ENCODE results near the gene RGL2. TPM values are rescaled to one million over a fixed set of nuclear protein-coding genes. Genes with fewer than 3 reads are reported as not detected.

Gene RGL2
- total and polyA plus RNA-seq, 12 donors: 36.4 to 224 (median 85.4) TPM

DNA sequence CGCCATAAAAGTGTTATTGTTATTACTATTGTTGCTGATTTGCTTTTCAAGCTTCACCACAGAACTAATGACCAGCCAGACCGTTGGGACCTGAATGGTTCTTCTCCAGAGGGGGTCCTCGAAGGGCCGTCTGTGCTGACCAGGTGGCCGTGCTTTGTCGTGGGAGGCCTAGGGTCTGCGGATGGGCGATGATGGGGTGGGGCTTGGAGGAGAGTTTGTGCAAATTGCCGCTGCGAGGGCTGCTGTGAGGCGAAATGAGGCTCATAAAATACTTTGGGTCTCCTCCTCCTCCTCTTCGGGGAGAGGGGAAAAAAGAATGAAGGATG, 24.8 kb upstream of the RGL2 start:
- TF ChIP-seq, protein P1, sequence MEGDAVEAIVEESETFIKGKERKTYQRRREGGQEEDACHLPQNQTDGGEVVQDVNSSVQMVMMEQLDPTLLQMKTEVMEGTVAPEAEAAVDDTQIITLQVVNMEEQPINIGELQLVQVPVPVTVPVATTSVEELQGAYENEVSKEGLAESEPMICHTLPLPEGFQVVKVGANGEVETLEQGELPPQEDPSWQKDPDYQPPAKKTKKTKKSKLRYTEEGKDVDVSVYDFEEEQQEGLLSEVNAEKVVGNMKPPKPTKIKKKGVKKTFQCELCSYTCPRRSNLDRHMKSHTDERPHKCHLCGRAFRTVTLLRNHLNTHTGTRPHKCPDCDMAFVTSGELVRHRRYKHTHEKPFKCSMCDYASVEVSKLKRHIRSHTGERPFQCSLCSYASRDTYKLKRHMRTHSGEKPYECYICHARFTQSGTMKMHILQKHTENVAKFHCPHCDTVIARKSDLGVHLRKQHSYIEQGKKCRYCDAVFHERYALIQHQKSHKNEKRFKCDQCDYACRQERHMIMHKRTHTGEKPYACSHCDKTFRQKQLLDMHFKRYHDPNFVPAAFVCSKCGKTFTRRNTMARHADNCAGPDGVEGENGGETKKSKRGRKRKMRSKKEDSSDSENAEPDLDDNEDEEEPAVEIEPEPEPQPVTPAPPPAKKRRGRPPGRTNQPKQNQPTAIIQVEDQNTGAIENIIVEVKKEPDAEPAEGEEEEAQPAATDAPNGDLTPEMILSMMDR (IDR thresholded peaks at IDR 0.05): no peak
- TF ChIP-seq POLR2A (IDR thresholded peaks at IDR 0.05): no peak
- H3K36me3 ChIP-seq (replicated peaks in 1 of 2): peaks cover 0 to 24% of the 10 kb centered on the region in 2 donors
- peak overlapping the region in 4 of 5 donors; percentile 72 to 94 (median 84) for H3K27ac ChIP-seq
- intact Hi-C loops (cut with DNase I): no loop called here
- H3K27me3 ChIP-seq: no peaks in the 10 kb centered on the region
- peak overlapping the region in 2 of 4 donors; percentile 74 to 78 for H3K4me3 ChIP-seq
- H3K4me1 ChIP-seq (replicated peaks in 1 of 2): peaks cover 31 to 45% of the 10 kb centered on the region in 2 donors
- no peaks in the 10 kb centered on the region for H3K9me3 ChIP-seq (replicated peaks in 1 of 3)
- WGBS, 4 donors: 0 to 2% (median 1%) methylated on average over 12 of the region's 12 CpGs
- DNase-seq: no peak

DNA sequence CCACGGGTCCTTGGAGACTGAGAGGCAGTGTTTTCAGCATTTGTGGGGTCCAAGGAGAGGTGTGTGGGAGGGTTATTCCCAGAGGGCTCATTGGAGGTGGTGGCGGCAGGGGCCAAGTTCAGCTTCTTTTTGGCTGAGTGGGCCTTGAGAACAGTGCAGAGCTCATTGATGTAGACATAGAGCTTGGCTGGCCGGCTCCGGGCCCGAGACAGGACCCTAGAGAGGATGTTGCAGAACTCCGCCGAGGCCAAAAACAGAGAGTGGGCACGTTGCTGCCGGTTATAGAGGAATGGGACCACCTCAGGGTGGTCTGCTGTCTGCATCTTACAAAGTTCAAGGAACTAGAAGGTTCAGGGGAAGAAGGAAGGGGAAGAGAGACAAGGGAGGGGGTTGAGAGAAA, 22.5 kb upstream of the RGL2 start:
- Histone ChIP-seq H3K27me3 (no peaks in the 10 kb centered on the region), H3K4me1 (replicated peaks in 1 of 2) (peaks cover 43 to 61% of the 10 kb centered on the region in 2 donors), H3K27ac (peak overlapping the region; percentile 62 to 96 (median 90)), H3K4me3 (no peak overlapping the region), H3K36me3 (replicated peaks in 1 of 2) (peaks cover 0 to 28% of the 10 kb centered on the region in 2 donors), H3K9me3 (replicated peaks in 1 of 3) (no peaks in the 10 kb centered on the region)
- TF ChIP-seq, protein P1 (IDR thresholded peaks at IDR 0.05): no peak
- no peak for TF ChIP-seq POLR2A (IDR thresholded peaks at IDR 0.05)
- WGBS, 4 donors: 73 to 86% (median 78%) methylated on average over 9 of the region's 9 CpGs
- intact Hi-C loops (cut with DNase I): no loop called here
- no peak for DNase-seq

DNA sequence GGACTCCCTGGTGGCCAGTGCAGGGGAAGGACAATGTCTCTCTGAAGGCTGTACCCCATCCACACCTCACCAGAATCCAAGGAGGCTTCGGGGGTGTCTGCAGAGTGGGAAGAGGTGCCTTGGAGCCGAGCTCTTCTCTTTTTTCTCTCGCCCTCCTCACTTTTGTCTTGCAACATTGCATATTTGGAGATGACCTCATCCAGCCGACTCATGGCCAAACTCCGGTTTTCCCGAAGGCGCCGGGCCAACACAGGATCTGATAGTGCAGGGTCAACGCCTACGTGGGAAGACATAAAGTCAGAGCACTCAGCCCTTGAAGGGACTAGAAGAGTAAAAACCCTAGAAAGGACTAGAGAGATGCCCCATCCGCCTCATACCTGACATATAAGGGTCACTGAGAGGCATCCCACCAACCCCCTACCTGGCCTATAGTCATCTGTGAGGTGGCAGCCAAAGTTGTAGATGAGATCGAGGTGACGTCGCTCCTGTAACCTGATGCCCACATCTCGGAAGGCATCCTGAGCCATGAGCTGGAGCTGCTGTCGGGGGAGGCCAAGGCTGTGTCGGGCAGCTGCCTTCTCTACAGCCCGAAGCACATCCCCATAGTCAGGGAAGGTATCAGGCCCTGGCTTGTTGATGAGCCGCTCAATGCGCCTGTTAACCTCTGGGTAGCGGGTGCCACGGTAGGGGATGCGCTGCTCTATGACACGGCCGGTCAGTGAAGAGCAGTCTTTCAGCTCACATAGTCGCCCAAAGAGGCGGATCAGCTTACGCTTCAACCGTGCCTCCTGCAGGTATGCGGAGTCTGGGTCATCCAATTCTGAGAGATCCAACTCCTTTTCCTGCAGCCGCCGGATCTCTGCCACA, 21.8 kb upstream of the RGL2 start:
- Histone ChIP-seq H3K27ac (peak overlapping the region; percentile 62 to 96 (median 90)), H3K9me3 (replicated peaks in 1 of 3) (no peaks in the 10 kb centered on the region), H3K4me3 (no peak overlapping the region), H3K36me3 (replicated peaks in 1 of 2) (peaks cover 0 to 32% of the 10 kb centered on the region in 2 donors), H3K4me1 (replicated peaks in 1 of 2) (peaks cover 43 to 62% of the 10 kb centered on the region in 2 donors), H3K27me3 (no peaks in the 10 kb centered on the region)
- peak; percentile 87 to 97 (median 94) for DNase-seq
- intact Hi-C loops (cut with DNase I): no loop called here
- TF ChIP-seq POLR2A (IDR thresholded peaks at IDR 0.05): peak in 1 of 2 donors; percentile 82
- TF ChIP-seq, protein P1 (IDR thresholded peaks at IDR 0.05): no peak
- WGBS, 4 donors: 54 to 69% (median 62%) methylated on average over 23 to 32 of the region's 32 CpGs

DNA sequence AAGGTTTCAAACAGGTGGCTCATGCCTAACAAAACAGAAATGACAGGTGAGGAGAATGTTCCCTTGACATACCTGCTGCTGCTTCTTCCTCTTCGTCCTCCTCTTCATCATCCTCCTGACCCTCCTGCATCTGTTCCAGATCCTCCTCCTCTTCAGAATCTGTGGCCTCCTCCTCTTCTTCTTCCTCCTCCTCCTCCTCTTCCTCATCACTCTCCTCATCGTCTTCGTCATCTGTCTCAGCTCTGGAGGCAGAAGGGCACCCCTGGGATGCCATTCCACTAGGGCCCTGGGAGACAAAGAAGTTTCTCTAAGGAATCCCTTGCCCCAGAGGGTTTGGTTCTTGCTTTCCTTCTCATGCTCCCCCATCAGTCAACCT, 21.2 kb upstream of the RGL2 start:
- Histone ChIP-seq H3K9me3 (replicated peaks in 1 of 3) (no peaks in the 10 kb centered on the region), H3K4me1 (replicated peaks in 1 of 2) (peaks cover 45 to 68% of the 10 kb centered on the region in 2 donors), H3K36me3 (replicated peaks in 1 of 2) (peaks cover 0 to 32% of the 10 kb centered on the region in 2 donors), H3K27me3 (no peaks in the 10 kb centered on the region), H3K4me3 (no peak overlapping the region), H3K27ac (peak overlapping the region; percentile 62 to 96 (median 90))
- DNase-seq: no peak
- intact Hi-C loops (cut with DNase I): no loop called here
- WGBS, 4 donors: 77 to 91% (median 79%) methylated on average over 3 of the region's 3 CpGs
- TF ChIP-seq, protein P1 (IDR thresholded peaks at IDR 0.05): no peak
- no peak for TF ChIP-seq POLR2A (IDR thresholded peaks at IDR 0.05)
